Measurements from ENCODE around the gene MGAM2.
"Not testable (repeated sequence)": the region's sequence is repeated elsewhere in the genome, so short reads cannot be mapped to it uniquely, and the experiment has no call there.

The MGAM2 gene

DNA sequence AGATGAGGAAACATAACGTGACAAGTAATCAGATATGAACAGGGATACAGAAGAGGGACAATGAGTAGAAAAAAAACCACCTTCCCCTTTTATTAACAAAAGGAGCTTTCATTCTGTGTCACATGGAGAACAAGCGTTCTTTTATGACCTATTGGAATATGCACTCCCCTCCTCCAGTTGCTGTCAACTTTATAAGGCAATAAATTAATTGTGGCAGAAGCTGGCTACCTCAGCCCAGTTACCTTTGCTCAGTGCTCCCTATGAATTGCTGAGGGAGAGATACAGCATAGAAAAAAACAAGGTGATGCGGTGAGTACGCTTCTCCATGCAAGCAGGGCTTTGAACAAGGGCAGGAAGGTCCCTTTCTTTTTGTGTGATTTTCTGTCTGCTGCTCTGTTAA lies at the start of gene MGAM2:
MGAM2 (plus strand) TSS at position 220 of the 400 bp plus-strand sequence. CDS start 5,156 bp downstream, outside the sequence.
- no peak for DNase-seq

DNA sequence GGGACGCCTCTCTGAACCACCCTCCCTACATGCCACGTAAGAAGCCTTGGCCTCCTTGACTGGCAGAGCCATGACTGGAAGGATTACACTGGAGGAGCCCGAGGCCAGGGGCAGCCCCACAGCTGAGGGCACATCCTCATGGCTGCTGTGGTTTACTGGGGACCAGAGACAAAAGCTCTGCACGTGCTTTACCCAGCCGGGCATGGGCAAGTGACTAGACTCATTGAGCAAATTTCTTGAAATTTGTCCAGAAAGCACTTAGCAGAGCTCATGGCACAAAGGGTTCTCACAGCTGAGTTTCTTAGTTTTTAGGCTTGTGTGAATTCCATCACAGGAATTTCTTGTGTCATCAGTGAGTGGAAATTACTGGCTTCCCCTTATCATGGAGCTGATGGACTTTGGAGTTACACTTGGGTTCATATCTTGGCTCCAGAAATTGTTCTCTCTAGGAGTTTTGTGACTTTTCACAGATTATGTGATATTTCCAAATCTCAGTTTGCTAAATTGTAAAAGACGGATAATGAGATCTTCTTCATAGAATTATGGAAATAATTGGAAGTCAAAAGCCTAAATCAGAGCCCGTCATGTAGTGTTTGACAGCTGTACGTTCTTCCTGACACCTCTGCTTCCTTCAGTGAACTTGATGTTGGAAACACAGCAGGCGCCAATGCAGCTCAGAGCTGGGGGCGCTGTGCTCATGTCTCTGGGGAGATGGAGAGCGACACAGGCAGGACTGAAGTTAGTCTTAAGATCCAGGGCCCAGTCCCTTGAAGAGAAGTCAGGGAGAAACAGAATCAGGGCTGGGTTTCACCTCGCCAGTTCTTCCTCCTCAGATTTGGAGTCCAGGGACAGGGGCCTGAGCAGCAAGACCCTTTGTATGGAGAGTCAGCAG lies 47.7 kb upstream of the MGAM2 start:
- no peak for DNase-seq

DNA sequence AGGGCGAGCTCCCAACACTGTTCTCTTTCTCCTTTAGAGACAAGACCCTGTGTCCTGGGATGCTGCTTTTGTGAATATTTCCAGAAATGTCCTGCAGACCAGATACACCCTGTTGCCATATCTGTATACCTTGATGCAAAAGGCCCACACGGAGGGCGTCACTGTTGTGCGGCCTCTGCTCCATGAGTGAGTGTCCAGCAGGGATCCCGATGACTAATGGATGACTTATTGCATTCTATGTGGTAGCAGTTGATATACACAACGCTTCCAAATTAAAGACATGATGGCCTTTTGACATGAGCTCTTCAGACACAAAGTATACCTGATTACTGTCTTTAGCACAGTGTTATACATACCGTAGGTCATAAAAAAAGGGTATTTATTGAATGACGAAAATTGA lies 45.0 kb upstream of the MGAM2 start:
- DNase-seq: peak; percentile 1

DNA sequence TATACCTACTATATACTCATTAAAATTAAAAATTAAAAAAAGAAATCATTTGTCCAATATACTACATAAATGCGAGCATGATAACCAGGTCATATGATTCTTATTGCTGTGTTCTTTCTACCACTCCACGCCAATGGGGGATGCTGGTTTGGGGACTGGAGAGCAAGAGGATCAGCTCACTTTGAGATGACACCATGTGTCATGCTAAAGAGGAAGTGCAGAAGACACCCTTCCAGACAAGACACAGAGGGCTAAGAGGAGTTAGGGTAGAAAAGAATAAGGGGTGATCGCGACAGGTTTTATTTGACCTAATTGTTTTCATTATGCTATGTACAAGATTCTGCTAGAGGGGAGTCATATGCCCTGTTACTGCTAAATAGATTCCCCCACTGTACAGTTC lies 33.8 kb upstream of the MGAM2 start:
- no peak for DNase-seq

DNA sequence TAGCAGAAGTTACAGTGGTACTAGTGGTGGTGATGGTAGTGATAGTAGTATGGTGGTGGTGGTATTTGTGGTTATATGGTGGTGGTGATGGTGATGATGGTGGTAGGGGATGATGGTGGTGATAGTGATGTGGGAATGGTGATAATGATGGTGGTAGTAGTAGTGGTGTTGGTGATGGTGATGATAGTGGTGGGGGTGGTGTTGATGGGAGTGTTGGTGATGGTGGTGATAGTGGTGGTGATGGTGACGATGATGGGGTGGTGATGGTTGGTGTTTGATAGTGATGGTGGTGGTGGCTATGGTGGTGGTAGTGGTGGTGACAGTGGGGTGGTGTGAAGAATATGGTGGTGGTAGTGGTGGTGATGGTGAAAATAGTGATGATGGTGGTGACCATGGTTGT lies 27.9 kb upstream of the MGAM2 start:
- no peak for DNase-seq

DNA sequence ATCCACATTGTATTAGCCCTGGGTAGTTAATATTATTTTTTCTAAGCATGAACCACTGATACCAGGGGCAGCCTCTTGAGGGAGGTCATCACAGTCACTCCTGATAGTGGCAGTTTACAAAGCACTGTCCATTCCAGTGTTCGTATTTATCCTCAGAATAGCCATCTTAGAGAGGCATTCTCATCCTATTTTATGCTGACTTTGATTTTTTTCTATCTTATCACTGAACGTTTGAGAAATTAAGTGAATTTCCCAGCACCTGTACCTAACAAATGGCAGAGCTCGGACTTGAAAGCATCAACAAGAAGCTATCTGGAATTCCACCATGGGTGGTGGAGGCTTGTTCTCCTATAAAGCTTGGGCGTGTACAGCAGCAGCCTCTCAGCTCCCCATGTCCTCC lies 26.1 kb upstream of the MGAM2 start:
- DNase-seq: no peak

DNA sequence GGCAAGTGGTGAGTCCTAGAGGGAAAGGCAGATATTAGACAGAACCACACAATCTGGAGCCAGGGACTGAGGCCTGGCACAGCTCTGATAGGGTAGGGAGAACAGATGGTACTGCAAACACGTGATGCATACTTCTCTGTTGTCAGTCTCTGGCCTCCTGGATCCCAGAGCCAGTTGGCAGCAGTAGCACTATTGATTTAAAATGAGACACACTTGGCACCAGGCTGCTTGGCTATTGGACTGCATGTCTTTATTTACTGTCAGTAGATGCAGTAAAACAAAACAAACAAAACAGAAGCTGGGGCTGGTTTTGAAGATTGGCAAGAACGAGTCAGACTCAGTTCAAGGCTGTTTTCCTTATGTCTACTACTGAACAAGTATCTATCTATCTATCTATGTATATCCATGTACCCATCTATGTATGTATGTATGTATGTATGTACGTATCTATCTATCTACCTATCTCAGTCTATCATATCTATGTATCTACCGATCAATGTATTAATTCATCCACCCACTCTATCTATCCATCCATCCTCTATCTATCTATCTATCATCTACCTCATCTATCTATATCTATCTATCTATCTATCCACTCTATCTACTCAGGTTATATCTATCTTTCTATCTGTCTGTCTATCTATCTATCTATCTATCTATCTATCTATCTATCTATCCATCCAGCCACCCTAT lies 23.4 kb upstream of the MGAM2 start:
- no peak for DNase-seq

DNA sequence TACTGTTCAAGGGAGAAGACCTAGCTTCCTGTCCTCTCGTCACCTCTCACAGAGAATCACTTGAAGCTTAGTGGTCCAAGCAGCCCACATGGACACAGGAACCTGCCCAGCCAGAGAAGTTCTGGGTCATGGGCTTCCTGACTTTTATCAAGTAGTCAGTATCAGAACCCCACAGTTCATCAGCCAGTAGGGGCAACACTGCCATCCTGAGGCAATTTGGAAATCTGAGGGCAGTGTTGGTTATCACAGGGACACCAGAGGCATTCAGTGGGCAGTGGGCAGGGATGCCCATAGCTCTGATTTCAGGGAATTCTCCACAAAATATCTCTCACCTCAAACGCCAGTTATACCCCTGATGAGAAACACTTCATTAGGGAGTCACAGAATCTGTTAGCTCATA lies 22.5 kb upstream of the MGAM2 start:
- no peak for DNase-seq

DNA sequence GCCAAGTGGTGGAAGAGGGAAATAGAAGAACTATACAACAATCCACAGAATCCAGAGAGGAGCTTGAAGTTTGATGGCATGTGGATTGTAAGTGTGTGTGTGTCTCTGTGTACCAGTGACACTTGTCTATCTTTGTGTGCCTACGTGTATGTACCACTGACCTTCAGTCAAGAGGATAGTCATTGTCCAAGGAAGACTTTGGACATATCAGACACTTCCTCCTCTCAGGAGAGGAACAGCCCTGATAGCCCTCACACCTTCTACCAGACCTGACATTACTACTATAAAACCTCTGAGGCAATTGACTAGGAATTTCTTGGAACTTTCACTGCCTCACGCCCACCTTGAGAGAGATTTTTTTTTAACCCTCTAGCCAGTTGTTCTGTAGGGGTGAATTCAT lies 19.6 kb upstream of the MGAM2 start:
- no peak for DNase-seq

DNA sequence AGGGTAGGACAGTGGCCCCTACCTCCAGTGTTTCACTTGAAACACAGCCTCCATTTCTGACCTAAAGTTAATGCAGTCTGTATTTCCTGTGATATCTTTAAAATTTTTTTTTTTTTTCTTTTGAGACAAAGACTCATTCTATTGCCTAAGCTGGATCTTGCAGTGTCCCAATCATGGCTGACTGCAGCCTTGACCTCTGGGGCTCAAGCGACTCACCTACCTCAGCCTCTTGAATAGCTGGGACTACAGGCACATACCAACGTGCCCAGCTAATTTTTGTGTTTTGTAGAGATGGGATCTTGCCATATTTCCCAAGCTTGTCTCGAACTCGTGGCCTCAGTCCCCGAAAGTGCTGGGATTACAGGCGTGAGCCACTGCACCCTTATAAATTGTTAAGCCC lies 16.7 kb upstream of the MGAM2 start:
- DNase-seq: no peak

DNA sequence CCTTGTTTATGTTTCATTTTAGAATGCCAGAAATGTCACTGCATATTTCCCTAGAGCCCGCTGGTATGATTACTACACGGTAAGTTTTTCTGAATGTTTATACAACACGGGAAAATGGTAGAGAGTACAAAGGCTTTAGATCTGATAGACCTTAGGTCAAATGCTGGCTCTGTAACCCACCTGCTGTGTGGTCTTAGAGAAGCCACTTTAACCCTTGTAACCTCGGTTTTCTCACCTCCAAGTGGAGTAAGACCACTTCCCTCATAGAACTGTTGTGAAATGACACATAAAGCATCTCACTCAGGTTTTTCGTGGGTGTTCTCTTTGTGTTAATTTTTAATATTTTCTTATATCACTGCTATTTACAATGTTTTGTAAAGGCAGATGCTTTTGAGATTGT lies 13.9 kb upstream of the MGAM2 start:
- no peak for DNase-seq

DNA sequence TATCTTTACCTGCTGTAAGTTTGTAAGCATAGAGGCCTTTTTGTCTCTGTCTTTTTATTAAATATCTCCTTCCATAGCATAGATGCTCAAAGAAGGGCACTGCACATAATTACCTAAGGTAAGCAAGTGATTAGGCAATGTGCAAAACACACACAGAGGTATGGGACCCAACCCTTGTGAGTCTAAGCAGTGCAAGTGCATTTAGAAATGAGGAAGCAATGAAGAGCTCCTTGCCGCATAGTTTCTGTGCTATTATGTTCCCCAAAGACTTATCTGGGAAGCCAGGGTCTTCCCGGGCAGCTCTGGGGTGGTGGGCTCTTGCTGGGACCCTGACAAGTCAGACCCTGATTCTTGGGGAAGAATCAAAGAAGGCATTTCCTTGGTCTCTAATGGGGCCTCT lies 13.5 kb upstream of the MGAM2 start:
- DNase-seq: no peak

DNA sequence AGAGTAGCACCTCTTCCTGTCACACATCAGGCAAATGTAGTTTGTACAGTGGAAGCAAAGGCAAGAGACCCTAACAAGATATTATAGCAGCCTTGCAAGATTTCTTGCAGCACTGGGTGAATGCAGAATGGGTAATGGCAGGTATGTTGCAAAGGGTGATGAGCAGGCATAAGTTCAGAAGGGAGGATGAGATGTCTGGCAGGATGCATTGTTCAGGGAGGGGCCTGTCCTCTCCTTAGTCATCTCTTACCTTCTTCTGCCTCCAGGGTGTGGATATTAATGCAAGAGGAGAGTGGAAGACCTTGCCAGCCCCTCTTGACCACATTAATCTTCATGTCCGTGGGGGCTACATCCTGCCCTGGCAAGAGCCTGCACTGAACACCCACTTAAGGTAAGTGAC lies 12.2 kb upstream of the MGAM2 start:
- DNase-seq: not testable (repeated sequence)

DNA sequence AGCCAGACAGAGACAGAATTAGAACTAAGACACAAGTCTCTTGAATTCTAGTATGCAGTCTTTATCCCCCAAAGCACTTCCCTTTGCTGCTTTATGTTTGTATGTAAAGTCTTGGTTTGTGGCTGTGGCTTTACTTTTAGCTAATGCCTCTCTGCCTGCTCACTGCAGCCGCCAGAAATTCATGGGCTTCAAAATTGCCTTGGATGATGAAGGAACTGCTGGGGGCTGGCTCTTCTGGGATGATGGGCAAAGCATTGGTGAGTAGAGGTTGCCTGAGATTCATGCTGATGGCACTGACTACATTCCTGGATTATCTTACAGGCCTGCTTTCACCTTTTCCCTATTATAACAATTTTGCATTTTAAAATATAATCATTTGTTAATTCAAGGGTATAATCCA lies 10.9 kb upstream of the MGAM2 start:
- no peak for DNase-seq

DNA sequence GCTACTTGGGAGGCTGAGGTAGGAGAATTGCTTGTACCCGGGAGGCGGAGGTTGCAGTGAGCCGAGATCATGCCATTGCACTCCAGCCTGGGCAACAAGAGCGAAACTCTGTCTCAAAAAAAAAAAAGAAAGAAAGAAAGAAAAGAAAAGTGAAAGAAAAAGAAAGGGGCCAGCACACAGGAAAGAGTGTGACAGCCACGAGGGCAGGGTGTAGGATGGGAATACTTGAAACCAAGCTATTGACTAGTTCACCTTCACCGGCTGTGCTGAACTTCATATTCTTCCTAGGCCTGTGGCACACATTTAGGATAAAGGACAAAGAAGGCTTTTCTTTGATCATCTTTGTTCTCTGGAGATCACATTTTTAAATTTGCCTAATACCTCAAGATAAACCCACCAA lies 9.7 kb upstream of the MGAM2 start:
- not testable (repeated sequence) for DNase-seq

DNA sequence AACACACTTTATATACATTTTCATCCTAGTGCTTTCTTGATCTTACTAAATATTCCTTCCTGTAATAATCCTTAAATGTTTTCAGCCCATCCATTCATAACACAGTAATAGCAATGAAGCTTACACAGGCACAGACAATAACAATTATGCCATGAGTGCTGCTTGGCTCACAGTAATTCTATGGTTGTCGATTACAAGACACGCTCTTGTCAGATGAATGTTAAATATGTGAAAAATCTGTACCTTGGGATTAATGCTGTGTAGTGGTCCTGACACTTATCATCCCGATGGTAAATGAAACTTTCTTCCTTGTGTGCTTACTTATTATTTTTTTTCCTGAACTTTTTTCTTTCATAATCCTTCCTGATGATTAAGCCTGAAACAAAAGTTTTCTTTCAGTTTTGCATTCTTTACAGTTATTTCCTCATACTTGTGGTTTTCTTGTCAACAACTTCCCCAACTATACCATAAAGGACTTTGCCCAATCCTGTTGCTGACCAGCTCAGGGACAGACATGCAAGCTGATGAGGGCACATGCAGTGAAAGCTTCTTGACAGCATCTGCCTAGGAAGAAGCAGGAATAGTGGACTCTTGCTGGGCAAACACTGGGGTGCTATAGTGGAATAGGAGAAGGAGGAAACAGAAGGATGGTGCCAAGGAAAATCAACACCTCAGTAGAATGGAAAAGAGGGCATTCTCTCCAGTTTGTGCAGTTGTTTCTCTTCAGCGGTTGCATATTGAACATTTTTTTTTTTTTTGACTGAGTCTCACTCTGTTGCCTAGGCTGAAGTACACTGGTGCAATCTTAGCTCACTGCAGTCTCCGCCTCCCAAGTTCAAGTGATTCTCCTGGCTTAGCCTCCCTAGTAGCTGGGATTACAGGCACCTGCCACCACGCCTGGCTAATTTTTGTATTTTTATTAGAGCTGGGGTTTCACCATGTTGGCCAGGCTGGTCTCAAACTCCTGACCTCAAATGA lies 6.7 kb upstream of the MGAM2 start:
- peak; percentile 15 for DNase-seq

DNA sequence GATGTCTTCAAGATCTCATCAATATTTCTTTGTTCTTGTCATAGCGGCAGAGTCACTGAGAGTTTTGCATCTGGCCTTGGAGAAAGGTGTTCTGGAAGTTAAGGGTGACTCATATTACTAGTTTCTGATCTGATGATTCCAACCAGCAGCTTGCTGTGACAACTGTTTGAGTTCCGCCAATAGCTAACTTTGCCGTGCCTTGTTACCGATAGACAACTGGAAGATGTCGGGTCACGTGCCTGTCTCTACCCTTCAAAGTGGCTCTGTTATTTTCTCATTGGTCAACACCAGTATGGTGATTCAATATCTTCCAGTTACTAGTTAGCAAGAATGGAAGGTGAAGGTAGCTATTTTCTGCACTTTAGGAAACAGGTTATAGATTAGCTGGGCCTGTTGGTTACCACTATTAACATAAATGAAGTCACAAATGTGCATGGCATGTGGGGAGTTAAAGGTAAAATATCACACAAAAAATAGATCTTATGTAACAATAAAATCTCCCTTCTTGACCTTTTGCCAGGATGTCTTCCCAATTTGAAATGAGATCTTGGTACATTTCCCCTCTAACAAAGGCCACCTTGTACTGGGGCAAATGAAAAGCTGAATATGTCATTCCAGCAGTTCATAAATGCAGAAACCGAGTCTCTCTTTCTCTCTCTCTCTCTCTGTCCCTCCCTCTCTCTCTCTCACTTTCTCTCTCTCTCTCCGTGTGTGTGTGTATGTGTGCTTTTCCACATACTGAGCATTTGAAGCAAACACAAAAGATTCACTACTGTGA lies 2.6 kb upstream of the MGAM2 start:
- DNase-seq: no peak

DNA sequence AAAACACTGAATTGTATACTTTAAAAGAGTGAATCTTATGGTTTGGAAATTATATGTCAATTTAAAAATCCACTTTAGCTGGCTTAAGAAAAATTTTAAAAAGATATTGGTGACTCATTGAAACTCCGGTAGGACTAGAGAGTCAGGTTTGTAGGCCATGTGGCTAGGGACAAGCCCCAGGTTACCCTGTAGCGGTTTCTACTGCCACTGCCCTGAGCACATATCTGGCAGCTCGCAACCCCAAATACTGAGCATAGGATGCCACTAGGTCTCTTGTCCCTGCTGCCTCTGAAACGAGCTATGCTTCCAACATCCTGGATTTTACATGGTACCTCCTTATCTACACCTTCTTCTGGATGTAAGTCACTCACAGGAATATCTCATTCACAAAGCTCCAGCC lies 1.4 kb upstream of the MGAM2 start:
- no peak for DNase-seq

DNA sequence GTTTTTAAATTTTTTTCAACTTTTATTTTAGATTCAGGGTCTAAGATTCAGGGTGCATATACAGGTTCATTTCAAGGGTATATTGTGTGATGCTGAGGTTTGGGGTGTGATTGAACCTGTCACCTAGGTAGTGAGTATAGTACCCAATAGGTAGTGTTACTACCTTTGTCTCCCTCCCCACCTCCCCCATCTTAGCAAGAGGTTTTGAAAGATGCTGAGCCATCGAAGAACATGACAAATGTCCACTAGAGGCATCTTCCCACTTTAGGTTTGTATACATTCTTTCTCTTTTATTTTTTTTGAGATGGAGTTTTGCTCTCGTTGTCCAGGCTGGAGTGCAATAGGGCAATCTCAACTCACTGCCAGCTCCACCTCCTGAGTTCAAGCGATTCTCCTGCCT lies 880 bp upstream of the MGAM2 start:
- DNase-seq: no peak

DNA sequence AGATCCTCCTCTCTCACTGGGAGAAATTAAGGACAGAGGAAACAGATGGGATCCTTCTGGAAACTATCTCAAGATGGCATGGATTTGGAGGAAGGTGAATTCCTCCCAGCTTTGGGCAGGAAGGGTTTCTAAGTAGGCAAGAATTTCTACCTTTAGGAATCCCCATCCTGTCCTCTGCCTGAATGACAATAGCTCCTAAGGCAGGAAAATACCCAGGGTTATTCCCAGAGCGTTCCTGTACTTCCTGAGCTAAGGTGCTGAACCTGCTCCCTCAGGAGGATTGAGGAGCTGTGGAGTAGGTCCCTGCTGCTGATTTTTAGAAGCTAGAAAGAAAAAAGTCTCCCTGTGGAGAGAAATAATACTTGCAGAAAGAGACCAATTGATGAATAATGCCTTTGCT lies 568 bp downstream of the MGAM2 start:
- DNase-seq: no peak

DNA sequence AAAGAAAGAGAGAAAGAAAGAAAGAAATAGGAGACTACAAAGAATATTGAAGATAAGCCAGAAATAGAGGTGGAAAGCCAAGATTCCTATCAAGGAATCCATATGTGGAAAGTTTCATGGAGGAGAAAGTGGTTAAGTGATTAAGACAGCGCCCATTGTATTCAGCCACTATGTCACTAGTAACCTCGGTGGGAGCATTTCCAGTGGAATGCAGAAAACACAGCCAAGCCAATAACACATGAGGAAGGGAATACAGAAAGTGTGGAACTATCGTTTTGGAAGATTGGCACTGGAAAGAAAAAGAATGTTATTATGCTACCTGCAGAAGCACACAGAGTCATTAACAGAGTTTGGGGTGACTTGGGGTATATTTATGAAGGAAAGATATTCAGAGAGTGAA lies 2.7 kb downstream of the MGAM2 start:
- no peak for DNase-seq

DNA sequence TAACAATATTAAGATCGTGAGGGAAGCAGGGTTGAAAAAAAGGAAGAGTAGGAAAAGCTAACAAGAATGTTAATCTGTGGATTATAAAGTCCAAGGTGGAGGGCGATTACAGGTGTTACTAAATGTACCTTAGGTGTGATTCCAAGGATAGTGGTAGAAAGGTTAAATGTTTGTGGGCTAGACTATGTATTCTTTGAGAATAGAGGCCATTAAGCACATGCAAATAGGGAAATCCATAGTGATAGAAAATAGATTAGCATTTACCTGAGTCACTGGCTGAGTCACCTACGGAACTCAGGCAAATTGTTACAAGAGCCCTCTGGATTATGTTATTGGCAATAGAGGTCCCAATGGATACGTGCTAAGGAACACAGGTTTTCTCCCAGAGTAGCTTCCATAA lies 9.0 kb downstream of the MGAM2 start:
- DNase-seq: no peak

Data from EL (cell line).